WTC11 (cell line): ENCODE measurements around the gene TMEM114. TPM values are rescaled to one million over a fixed set of nuclear protein-coding genes. Genes with fewer than 3 reads are reported as not detected.

ENCODE experiments used
- ATAC-seq: fragments of 200-7000 bp; cut with Tn5 transposase; 2 replicates; pipeline ENCODE4 v1.10.0; 2021; ENCODE audit warnings: mild to moderate bottlenecking, moderate library complexity
- CTCF ChIA-PET: fragments of 300-600 bp; sonication (Branson Sonifier 250); formaldehyde crosslinking; loops from one replicate; lab custom pipeline; 2021; ENCODE audit warnings: antibody characterized with exemption; lab: Charles Lee
- POLR2A ChIA-PET: fragments of 350-600 bp; sonication (Branson Sonifier 250); formaldehyde crosslinking; loops from one replicate; lab custom pipeline; 2021; ENCODE audit warnings: antibody characterized with exemption; lab: Charles Lee
- DNase-seq: peaks from one replicate; pipeline ENCODE4 v3.0.0; 2021; ENCODE audit warnings: low spot score
- H3K27ac Mint-ChIP-seq: 2 replicates; pipeline ENCODE4 v1.8.0; 2021; ENCODE audit warnings: mixed read lengths
- H3K27me3 Mint-ChIP-seq: 2 replicates; pipeline ENCODE4 v1.8.0; 2021; ENCODE audit warnings: low read depth, mild to moderate bottlenecking, moderate library complexity, mixed read lengths
- H3K36me3 Mint-ChIP-seq: 2 replicates; pipeline ENCODE4 v1.8.0; 2021; ENCODE audit warnings: mixed read lengths
- H3K4me1 Mint-ChIP-seq: 2 replicates; pipeline ENCODE4 v1.8.0; 2022; ENCODE audit warnings: mixed read lengths
- H3K4me3 Mint-ChIP-seq: 2 replicates; pipeline ENCODE4 v1.8.0; 2021; ENCODE audit warnings: mild to moderate bottlenecking, moderate library complexity, mixed read lengths
- H3K9me3 Mint-ChIP-seq: 2 replicates; pipeline ENCODE4 v1.8.0; 2021; ENCODE audit warnings: mixed read lengths
- CREB1 ChIP-seq: sonication (generic); formaldehyde crosslinking; IDR thresholded peaks from 2 replicates; pipeline ENCODE4 v1.8.0; 2023; ENCODE audit warnings: mild to moderate bottlenecking, missing genetic modification reagents
- EMX1 ChIP-seq: fragments of 250-450 bp; sonication (Bioruptor Pico); IDR thresholded peaks from 2 replicates; pipeline ENCODE4 v1.8.0; 2021; ENCODE audit warnings: mild to moderate bottlenecking
- RORB ChIP-seq: fragments of 250-450 bp; sonication (Bioruptor Pico); IDR thresholded peaks from 2 replicates; pipeline ENCODE4 v1.9.0; 2021; ENCODE audit warnings: mild to moderate bottlenecking
- TEAD4 ChIP-seq: sonication (generic); formaldehyde crosslinking; IDR thresholded peaks from 2 replicates; pipeline ENCODE4 v1.8.0; 2022; ENCODE audit warnings: mild to moderate bottlenecking, missing genetic modification reagents
- ZNF121 ChIP-seq: sonication (generic); formaldehyde crosslinking; IDR thresholded peaks from 2 replicates; pipeline ENCODE4 v1.8.0; 2023; ENCODE audit warnings: missing genetic modification reagents
- ZNF138 ChIP-seq: sonication (generic); formaldehyde crosslinking; conservative IDR thresholded peaks from 2 replicates; pipeline ENCODE4 v1.8.1; 2022; ENCODE audit warnings: mild to moderate bottlenecking, moderate library complexity, missing genetic modification reagents
- ZNF396 ChIP-seq: fragments of 250-450 bp; sonication (Bioruptor Pico); IDR thresholded peaks from 2 replicates; pipeline ENCODE4 v1.8.0; 2021; ENCODE audit warnings: mild to moderate bottlenecking, moderate library complexity, borderline replicate concordance
- ZNF423 ChIP-seq: fragments of 250-450 bp; sonication (Bioruptor Pico); IDR thresholded peaks from 2 replicates; pipeline ENCODE4 v2.1.2; 2022; ENCODE audit warnings: mild to moderate bottlenecking, moderate library complexity
- total RNA-seq: library from RNA; stranded (reverse); gene quantifications from 3 replicates; pipeline ENCODE4 v1.2.3, GENCODE V29; 2021
- TF ChIP-seq, protein P1 (sequence below): sonication (generic); formaldehyde crosslinking; IDR thresholded peaks from 2 replicates; pipeline ENCODE4 v1.8.1; 2023; ENCODE audit warnings: mild to moderate bottlenecking, missing genetic modification reagents
- TF ChIP-seq, protein P2 (sequence below): sonication (generic); formaldehyde crosslinking; IDR thresholded peaks from 2 replicates; pipeline ENCODE4 v1.8.0; 2022; ENCODE audit warnings: mild to moderate bottlenecking, missing genetic modification reagents
- TF ChIP-seq, protein P3 (sequence below): sonication (generic); formaldehyde crosslinking; IDR thresholded peaks from 2 replicates; pipeline ENCODE4 v1.8.0; 2023; ENCODE audit warnings: missing genetic modification reagents, mild to moderate bottlenecking, borderline replicate concordance
- TF ChIP-seq, protein P4 (sequence below): fragments of 250-450 bp; sonication (Bioruptor Pico); IDR thresholded peaks from 2 replicates; pipeline ENCODE4 v1.9.0; 2021; ENCODE audit warnings: mild to moderate bottlenecking, borderline replicate concordance
- TF ChIP-seq, protein P5 (sequence below): sonication (generic); formaldehyde crosslinking; IDR thresholded peaks from 2 replicates; pipeline ENCODE4 v1.8.1; 2023; ENCODE audit warnings: mild to moderate bottlenecking, missing genetic modification reagents
- TF ChIP-seq, protein P6 (sequence below): sonication (generic); formaldehyde crosslinking; IDR thresholded peaks from 2 replicates; pipeline ENCODE4 v1.8.0; 2023; ENCODE audit warnings: mild to moderate bottlenecking, missing genetic modification reagents
- TF ChIP-seq, protein P7 (sequence below): sonication (generic); formaldehyde crosslinking; IDR thresholded peaks from 2 replicates; pipeline ENCODE4 v1.8.1; 2023; ENCODE audit warnings: mild to moderate bottlenecking, missing genetic modification reagents, moderate library complexity

Gene TMEM114
- total RNA-seq, 1 experiment from 2014 or later = 0.37 TPM

DNA sequence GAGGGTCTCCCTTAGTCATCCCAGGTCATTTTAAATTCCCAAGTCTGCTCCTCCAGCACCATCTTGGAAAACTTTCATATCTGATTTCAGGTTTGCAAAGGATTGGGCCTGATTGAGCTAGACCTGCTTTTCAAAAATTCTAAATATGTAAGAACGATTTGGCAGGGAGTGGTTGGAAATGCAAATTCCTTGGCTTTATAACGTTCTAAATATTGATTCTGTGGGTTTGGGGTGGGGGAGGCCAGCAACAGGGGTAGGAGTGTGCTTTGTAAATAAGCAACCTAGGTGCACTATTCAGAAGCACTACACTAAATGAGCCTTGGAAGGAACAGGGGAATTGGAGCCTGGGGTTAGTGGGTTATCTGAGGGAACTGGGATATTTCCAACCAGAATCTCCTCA lies 47.9 kb downstream of the TMEM114 start:
- H3K9me3 Mint-ChIP-seq = peaks cover 87% of the 10 kb centered on the region
- TF ChIP-seq EMX1 = no peak
- TF ChIP-seq ZNF396 (CRISPR knock-in tag) = no peak
- no peak for TF ChIP-seq ZNF121 (CRISPR knock-in tag)
- TF ChIP-seq, protein P1, sequence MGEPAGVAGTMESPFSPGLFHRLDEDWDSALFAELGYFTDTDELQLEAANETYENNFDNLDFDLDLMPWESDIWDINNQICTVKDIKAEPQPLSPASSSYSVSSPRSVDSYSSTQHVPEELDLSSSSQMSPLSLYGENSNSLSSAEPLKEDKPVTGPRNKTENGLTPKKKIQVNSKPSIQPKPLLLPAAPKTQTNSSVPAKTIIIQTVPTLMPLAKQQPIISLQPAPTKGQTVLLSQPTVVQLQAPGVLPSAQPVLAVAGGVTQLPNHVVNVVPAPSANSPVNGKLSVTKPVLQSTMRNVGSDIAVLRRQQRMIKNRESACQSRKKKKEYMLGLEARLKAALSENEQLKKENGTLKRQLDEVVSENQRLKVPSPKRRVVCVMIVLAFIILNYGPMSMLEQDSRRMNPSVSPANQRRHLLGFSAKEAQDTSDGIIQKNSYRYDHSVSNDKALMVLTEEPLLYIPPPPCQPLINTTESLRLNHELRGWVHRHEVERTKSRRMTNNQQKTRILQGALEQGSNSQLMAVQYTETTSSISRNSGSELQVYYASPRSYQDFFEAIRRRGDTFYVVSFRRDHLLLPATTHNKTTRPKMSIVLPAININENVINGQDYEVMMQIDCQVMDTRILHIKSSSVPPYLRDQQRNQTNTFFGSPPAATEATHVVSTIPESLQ (CRISPR knock-in tag) = no peak
- TF ChIP-seq, protein P2, sequence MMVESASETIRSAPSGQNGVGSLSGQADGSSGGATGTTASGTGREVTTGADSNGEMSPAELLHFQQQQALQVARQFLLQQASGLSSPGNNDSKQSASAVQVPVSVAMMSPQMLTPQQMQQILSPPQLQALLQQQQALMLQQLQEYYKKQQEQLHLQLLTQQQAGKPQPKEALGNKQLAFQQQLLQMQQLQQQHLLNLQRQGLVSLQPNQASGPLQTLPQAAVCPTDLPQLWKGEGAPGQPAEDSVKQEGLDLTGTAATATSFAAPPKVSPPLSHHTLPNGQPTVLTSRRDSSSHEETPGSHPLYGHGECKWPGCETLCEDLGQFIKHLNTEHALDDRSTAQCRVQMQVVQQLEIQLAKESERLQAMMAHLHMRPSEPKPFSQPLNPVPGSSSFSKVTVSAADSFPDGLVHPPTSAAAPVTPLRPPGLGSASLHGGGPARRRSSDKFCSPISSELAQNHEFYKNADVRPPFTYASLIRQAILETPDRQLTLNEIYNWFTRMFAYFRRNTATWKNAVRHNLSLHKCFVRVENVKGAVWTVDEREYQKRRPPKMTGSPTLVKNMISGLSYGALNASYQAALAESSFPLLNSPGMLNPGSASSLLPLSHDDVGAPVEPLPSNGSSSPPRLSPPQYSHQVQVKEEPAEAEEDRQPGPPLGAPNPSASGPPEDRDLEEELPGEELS = no peak
- H3K4me1 Mint-ChIP-seq = no peaks in the 10 kb centered on the region
- H3K4me3 Mint-ChIP-seq = no peak overlapping the region
- ATAC-seq = no peak
- H3K27me3 Mint-ChIP-seq = peaks cover 19% of the 10 kb centered on the region
- CTCF ChIA-PET = no interaction called here
- POLR2A ChIA-PET = no interaction called here
- peaks cover 48% of the 10 kb centered on the region for H3K36me3 Mint-ChIP-seq
- DNase-seq = no peak
- no peak overlapping the region for H3K27ac Mint-ChIP-seq

DNA sequence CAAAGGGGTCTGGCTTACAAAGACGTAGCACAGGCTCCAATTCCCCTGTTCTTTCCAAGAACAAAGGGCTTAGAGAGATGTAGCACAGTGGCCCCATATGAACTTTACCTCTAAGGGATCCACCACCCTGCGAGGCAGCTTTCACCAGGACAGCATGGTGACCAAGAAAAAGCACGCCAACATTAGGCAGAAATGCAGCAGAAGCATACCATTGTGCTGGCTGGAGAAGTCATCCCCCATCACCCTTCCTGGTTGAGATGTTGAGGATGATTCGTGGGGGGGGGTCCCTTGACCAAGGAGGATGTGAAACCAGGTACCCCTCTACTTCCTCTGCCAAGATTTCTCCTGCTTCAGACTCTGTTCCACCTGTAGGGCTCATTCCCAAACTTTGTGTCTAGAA lies 48.4 kb downstream of the TMEM114 start:
- H3K4me1 Mint-ChIP-seq = no peaks in the 10 kb centered on the region
- peaks cover 46% of the 10 kb centered on the region for H3K36me3 Mint-ChIP-seq
- H3K9me3 Mint-ChIP-seq = peaks cover 84% of the 10 kb centered on the region
- POLR2A ChIA-PET = no interaction called here
- ATAC-seq (no peak), DNase-seq (no peak)
- H3K4me3 Mint-ChIP-seq = no peak overlapping the region
- peaks cover 19% of the 10 kb centered on the region for H3K27me3 Mint-ChIP-seq
- CTCF ChIA-PET = no interaction called here
- H3K27ac Mint-ChIP-seq = no peak overlapping the region
- TF ChIP-seq ZNF423 (CRISPR knock-in tag) (no peak), ZNF138 (no peak), TEAD4 (CRISPR knock-in tag) (no peak), CREB1 (CRISPR knock-in tag) (no peak), RORB (CRISPR knock-in tag) (no peak)
- TF ChIP-seq, protein P3, sequence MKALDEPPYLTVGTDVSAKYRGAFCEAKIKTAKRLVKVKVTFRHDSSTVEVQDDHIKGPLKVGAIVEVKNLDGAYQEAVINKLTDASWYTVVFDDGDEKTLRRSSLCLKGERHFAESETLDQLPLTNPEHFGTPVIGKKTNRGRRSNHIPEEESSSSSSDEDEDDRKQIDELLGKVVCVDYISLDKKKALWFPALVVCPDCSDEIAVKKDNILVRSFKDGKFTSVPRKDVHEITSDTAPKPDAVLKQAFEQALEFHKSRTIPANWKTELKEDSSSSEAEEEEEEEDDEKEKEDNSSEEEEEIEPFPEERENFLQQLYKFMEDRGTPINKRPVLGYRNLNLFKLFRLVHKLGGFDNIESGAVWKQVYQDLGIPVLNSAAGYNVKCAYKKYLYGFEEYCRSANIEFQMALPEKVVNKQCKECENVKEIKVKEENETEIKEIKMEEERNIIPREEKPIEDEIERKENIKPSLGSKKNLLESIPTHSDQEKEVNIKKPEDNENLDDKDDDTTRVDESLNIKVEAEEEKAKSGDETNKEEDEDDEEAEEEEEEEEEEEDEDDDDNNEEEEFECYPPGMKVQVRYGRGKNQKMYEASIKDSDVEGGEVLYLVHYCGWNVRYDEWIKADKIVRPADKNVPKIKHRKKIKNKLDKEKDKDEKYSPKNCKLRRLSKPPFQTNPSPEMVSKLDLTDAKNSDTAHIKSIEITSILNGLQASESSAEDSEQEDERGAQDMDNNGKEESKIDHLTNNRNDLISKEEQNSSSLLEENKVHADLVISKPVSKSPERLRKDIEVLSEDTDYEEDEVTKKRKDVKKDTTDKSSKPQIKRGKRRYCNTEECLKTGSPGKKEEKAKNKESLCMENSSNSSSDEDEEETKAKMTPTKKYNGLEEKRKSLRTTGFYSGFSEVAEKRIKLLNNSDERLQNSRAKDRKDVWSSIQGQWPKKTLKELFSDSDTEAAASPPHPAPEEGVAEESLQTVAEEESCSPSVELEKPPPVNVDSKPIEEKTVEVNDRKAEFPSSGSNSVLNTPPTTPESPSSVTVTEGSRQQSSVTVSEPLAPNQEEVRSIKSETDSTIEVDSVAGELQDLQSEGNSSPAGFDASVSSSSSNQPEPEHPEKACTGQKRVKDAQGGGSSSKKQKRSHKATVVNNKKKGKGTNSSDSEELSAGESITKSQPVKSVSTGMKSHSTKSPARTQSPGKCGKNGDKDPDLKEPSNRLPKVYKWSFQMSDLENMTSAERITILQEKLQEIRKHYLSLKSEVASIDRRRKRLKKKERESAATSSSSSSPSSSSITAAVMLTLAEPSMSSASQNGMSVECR (CRISPR knock-in tag) = no peak
- TF ChIP-seq, protein P4, sequence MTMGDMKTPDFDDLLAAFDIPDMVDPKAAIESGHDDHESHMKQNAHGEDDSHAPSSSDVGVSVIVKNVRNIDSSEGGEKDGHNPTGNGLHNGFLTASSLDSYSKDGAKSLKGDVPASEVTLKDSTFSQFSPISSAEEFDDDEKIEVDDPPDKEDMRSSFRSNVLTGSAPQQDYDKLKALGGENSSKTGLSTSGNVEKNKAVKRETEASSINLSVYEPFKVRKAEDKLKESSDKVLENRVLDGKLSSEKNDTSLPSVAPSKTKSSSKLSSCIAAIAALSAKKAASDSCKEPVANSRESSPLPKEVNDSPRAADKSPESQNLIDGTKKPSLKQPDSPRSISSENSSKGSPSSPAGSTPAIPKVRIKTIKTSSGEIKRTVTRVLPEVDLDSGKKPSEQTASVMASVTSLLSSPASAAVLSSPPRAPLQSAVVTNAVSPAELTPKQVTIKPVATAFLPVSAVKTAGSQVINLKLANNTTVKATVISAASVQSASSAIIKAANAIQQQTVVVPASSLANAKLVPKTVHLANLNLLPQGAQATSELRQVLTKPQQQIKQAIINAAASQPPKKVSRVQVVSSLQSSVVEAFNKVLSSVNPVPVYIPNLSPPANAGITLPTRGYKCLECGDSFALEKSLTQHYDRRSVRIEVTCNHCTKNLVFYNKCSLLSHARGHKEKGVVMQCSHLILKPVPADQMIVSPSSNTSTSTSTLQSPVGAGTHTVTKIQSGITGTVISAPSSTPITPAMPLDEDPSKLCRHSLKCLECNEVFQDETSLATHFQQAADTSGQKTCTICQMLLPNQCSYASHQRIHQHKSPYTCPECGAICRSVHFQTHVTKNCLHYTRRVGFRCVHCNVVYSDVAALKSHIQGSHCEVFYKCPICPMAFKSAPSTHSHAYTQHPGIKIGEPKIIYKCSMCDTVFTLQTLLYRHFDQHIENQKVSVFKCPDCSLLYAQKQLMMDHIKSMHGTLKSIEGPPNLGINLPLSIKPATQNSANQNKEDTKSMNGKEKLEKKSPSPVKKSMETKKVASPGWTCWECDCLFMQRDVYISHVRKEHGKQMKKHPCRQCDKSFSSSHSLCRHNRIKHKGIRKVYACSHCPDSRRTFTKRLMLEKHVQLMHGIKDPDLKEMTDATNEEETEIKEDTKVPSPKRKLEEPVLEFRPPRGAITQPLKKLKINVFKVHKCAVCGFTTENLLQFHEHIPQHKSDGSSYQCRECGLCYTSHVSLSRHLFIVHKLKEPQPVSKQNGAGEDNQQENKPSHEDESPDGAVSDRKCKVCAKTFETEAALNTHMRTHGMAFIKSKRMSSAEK (CRISPR knock-in tag) = no peak
- TF ChIP-seq, protein P5, sequence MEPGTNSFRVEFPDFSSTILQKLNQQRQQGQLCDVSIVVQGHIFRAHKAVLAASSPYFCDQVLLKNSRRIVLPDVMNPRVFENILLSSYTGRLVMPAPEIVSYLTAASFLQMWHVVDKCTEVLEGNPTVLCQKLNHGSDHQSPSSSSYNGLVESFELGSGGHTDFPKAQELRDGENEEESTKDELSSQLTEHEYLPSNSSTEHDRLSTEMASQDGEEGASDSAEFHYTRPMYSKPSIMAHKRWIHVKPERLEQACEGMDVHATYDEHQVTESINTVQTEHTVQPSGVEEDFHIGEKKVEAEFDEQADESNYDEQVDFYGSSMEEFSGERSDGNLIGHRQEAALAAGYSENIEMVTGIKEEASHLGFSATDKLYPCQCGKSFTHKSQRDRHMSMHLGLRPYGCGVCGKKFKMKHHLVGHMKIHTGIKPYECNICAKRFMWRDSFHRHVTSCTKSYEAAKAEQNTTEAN (CRISPR knock-in tag) = no peak
- TF ChIP-seq, protein P6, sequence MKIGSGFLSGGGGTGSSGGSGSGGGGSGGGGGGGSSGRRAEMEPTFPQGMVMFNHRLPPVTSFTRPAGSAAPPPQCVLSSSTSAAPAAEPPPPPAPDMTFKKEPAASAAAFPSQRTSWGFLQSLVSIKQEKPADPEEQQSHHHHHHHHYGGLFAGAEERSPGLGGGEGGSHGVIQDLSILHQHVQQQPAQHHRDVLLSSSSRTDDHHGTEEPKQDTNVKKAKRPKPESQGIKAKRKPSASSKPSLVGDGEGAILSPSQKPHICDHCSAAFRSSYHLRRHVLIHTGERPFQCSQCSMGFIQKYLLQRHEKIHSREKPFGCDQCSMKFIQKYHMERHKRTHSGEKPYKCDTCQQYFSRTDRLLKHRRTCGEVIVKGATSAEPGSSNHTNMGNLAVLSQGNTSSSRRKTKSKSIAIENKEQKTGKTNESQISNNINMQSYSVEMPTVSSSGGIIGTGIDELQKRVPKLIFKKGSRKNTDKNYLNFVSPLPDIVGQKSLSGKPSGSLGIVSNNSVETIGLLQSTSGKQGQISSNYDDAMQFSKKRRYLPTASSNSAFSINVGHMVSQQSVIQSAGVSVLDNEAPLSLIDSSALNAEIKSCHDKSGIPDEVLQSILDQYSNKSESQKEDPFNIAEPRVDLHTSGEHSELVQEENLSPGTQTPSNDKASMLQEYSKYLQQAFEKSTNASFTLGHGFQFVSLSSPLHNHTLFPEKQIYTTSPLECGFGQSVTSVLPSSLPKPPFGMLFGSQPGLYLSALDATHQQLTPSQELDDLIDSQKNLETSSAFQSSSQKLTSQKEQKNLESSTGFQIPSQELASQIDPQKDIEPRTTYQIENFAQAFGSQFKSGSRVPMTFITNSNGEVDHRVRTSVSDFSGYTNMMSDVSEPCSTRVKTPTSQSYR (CRISPR knock-in tag) = no peak
- TF ChIP-seq, protein P7, sequence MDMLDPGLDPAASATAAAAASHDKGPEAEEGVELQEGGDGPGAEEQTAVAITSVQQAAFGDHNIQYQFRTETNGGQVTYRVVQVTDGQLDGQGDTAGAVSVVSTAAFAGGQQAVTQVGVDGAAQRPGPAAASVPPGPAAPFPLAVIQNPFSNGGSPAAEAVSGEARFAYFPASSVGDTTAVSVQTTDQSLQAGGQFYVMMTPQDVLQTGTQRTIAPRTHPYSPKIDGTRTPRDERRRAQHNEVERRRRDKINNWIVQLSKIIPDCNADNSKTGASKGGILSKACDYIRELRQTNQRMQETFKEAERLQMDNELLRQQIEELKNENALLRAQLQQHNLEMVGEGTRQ (CRISPR knock-in tag) = no peak
